Activated B cell treated with CpG ODN at 0.5 μM for 24 hours (primary cell): Measurements from ENCODE around the gene CCNT1. TPM values are rescaled to one million over a fixed set of nuclear protein-coding genes. Genes with fewer than 3 reads are reported as not detected.
"Not testable (repeated sequence)": the region's sequence is repeated elsewhere in the genome, so short reads cannot be mapped to it uniquely, and the experiment has no call there.

Source experiments
- ATAC-seq: fragments of 200-7000 bp; cut with Tn5 transposase; one replicate; pipeline ENCODE4 v1.10.0; 2021; ENCODE audit warnings: low read depth, mild to moderate bottlenecking, moderate library complexity
- CTCF ChIA-PET: fragments of 350-600 bp; sonication (Branson Sonifier 250); formaldehyde crosslinking; loops from one replicate; lab custom pipeline; 2021; ENCODE audit warnings: antibody characterized with exemption; lab: Charles Lee
- POLR2A ChIA-PET: fragments of 350-600 bp; sonication (Branson Sonifier 250); formaldehyde crosslinking; loops from one replicate; lab custom pipeline; 2021; ENCODE audit warnings: antibody characterized with exemption; lab: Charles Lee
- DNase-seq: peaks from one replicate; pipeline ENCODE4 v3.0.0; 2022
- H3K27ac Mint-ChIP-seq: one replicate; pipeline ENCODE4 v1.8.0; 2020; ENCODE audit warnings: mixed read lengths
- H3K27me3 Mint-ChIP-seq: one replicate; pipeline ENCODE4 v1.8.0; 2021; ENCODE audit warnings: mixed read lengths
- H3K36me3 Mint-ChIP-seq: one replicate; pipeline ENCODE4 v1.8.0; 2021; ENCODE audit warnings: low read depth, mixed read lengths
- H3K4me1 Mint-ChIP-seq: one replicate; pipeline ENCODE4 v1.8.0; 2021; ENCODE audit warnings: mixed read lengths
- H3K4me3 Mint-ChIP-seq: one replicate; pipeline ENCODE4 v1.8.0; 2020; ENCODE audit warnings: mild to moderate bottlenecking, mixed read lengths
- H3K9me3 Mint-ChIP-seq: one replicate; pipeline ENCODE4 v1.8.0; 2020; ENCODE audit warnings: mixed read lengths
- intact Hi-C: fragments of 100-400 bp; cut with micrococcal nuclease; formaldehyde crosslinking; loops from one replicate; pipeline ENCODE4 v1.15.1; 2024
- total RNA-seq: library from RNA; stranded (reverse); gene quantifications from 2 replicates; pipeline ENCODE4 v1.2.3, GENCODE V29; 2022
- TF ChIP-seq, protein P1 (sequence below): fragments of 200-600 bp; IDR thresholded peaks from one replicate; pipeline ENCODE4 v1.8.0; 2022; ENCODE audit warnings: antibody characterized with exemption, mild to moderate bottlenecking

CCNT1 gene
- total RNA-seq, 1 donor from 2014 or later = 48.9 TPM

DNA sequence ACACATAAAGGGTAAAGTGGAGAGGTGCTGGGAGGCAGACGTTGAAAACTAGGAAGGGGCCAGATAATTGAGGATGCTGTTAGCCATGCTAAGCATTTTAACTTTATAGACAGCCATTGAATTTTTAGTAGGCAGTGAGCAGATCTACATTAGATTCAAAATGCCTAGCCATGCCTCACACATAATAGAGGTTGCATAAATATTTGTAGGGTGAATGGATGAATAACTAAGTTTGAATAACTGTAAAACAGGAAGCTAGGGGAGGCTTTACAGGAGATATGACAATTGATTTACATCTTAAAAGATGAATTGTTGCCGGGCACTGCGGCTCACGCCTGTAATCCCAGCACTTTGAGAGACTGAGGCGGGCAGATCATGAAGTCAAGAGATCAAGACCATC is 12.3 kb upstream of the CCNT1 start:
- Mint-ChIP-seq H3K27ac (no peak overlapping the region), H3K9me3 (no peaks in the 10 kb centered on the region), H3K4me3 (no peak overlapping the region), H3K27me3 (peaks cover 7% of the 10 kb centered on the region), H3K36me3 (no peaks in the 10 kb centered on the region), H3K4me1 (no peaks in the 10 kb centered on the region)
- POLR2A ChIA-PET = no interaction called here
- TF ChIP-seq, protein P1, sequence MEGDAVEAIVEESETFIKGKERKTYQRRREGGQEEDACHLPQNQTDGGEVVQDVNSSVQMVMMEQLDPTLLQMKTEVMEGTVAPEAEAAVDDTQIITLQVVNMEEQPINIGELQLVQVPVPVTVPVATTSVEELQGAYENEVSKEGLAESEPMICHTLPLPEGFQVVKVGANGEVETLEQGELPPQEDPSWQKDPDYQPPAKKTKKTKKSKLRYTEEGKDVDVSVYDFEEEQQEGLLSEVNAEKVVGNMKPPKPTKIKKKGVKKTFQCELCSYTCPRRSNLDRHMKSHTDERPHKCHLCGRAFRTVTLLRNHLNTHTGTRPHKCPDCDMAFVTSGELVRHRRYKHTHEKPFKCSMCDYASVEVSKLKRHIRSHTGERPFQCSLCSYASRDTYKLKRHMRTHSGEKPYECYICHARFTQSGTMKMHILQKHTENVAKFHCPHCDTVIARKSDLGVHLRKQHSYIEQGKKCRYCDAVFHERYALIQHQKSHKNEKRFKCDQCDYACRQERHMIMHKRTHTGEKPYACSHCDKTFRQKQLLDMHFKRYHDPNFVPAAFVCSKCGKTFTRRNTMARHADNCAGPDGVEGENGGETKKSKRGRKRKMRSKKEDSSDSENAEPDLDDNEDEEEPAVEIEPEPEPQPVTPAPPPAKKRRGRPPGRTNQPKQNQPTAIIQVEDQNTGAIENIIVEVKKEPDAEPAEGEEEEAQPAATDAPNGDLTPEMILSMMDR = no peak
- CTCF ChIA-PET = no interaction called here
- ATAC-seq (no peak), DNase-seq (no peak)
- intact Hi-C loops = no loop called here

GRCh38 chr12:48720737-48721136 is 4.2 kb upstream of the CCNT1 start:
- H3K27me3 Mint-ChIP-seq, POLR2A ChIA-PET, H3K4me3 Mint-ChIP-seq, intact Hi-C loops, H3K27ac Mint-ChIP-seq, ATAC-seq, CTCF ChIA-PET, DNase-seq: not testable (repeated sequence)
- peaks cover 13% of the 10 kb centered on the region for H3K4me1 Mint-ChIP-seq
- H3K9me3 Mint-ChIP-seq = peaks cover 11% of the 10 kb centered on the region
- H3K36me3 Mint-ChIP-seq = peaks cover 11% of the 10 kb centered on the region

- peaks cover 11% of the 10 kb centered on the region for H3K9me3 Mint-ChIP-seq
- peaks cover 13% of the 10 kb centered on the region for H3K36me3 Mint-ChIP-seq
- intact Hi-C loops, H3K27me3 Mint-ChIP-seq, DNase-seq, H3K27ac Mint-ChIP-seq, CTCF ChIA-PET, POLR2A ChIA-PET, H3K4me3 Mint-ChIP-seq, ATAC-seq: not testable (repeated sequence)
- peaks cover 19% of the 10 kb centered on the region for H3K4me1 Mint-ChIP-seq
Measured at GRCh38 chr12:48720171-48720570, 3.7 kb upstream of the CCNT1 start.

- Mint-ChIP-seq H3K4me1 (peaks cover 30% of the 10 kb centered on the region), H3K36me3 (peaks cover 22% of the 10 kb centered on the region), H3K9me3 (peaks cover 11% of the 10 kb centered on the region)
- ATAC-seq, CTCF ChIA-PET, DNase-seq, POLR2A ChIA-PET, H3K27ac Mint-ChIP-seq, H3K27me3 Mint-ChIP-seq, H3K4me3 Mint-ChIP-seq: not testable (repeated sequence)
- intact Hi-C loops = loop anchor here (10.0 kb wide), 1 partner anchor 236 kb away; the partner anchor contains the start of gene ARF3
Measured at GRCh38 chr12:48719002-48719401, 2.5 kb upstream of the CCNT1 start.

DNA sequence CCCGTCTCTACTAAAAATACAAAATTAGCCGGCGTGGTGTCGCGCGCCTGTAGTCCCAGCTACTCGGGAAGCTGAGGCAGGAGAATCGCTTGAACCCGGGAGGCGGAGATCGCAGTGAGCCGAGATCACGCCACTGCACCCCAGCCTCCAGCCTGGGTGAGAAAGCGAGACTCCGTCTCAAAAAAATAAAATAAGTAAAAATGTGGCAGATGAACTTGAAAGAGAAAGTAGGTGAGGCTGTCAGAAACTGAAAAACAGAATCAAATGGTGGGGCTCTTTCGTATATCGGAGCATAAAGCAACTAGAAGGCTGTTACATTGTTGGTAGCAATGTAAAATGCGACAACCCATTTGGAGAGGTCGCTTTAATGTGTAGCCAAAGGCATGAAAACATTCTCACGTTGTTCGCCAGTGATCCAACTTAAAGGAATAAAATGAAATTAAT is 767 bp upstream of the CCNT1 start:
- peak overlapping the region; percentile 97 for H3K27ac Mint-ChIP-seq
- peaks cover 11% of the 10 kb centered on the region for H3K9me3 Mint-ChIP-seq
- ChIA-PET CTCF (no interaction called here), POLR2A (interaction anchor here (3.9 kb wide), 1 partner anchor 35 kb away, joined by 19 read pairs; the partner anchor contains the start of gene KANSL2)
- H3K4me1 Mint-ChIP-seq = peaks cover 39% of the 10 kb centered on the region
- H3K4me3 Mint-ChIP-seq = peak overlapping the region; percentile 87
- TF ChIP-seq, protein P1 = no peak
- no peak for ATAC-seq
- no peak for DNase-seq
- H3K36me3 Mint-ChIP-seq = peaks cover 34% of the 10 kb centered on the region
- peaks cover 2% of the 10 kb centered on the region for H3K27me3 Mint-ChIP-seq
- intact Hi-C loops = loop anchor here (2.0 to 10.0 kb wide), 5 partner anchors 238 to 904 kb away; partner anchors contain the start of genes ARF3, ASB8 and SENP1

DNA sequence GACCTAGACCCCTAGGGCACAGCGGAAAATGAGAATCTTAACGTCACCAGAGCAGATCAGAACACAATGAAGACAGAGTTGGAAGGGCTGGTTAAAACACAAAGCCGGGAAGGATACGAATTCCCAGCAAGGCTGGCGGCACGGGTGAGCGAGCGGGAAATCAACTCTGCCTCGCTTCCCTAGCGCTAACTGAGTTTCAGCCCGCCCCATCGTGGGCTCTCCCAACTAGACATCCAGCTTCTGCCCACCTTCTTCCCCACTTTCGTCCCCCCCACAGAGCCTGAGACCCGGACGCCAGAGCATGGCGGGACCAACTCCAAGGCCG is 377 bp downstream of the CCNT1 start:
- peak overlapping the region; percentile 87 for H3K4me3 Mint-ChIP-seq
- H3K27me3 Mint-ChIP-seq = peaks cover 2% of the 10 kb centered on the region
- H3K36me3 Mint-ChIP-seq = peaks cover 43% of the 10 kb centered on the region
- ATAC-seq (no peak), DNase-seq (no peak)
- intact Hi-C loops = loop anchor here (1.0 to 10.0 kb wide), 7 partner anchors 34 to 903 kb away; partner anchors contain the start of genes ARF3, ASB8, KANSL2 and SENP1
- H3K4me1 Mint-ChIP-seq = peaks cover 42% of the 10 kb centered on the region
- POLR2A ChIA-PET = interaction anchor here (1.0 to 3.9 kb wide), 2 partner anchors 34 to 136 kb away, joined by 5 to 19 read pairs; partner anchors contain the start of genes DDX23 and KANSL2
- CTCF ChIA-PET = no interaction called here
- TF ChIP-seq, protein P1 = no peak
- H3K27ac Mint-ChIP-seq = peak overlapping the region; percentile 97
- H3K9me3 Mint-ChIP-seq = peaks cover 10% of the 10 kb centered on the region
